ENCODE results near the gene FBLL1. TPM values are rescaled to one million over a fixed set of nuclear protein-coding genes. Genes with fewer than 3 reads are reported as not detected.

Gene FBLL1
- total RNA-seq, 1 donor from 2014 or later: not detected

- no peaks in the 10 kb centered on the region for H3K9me3 ChIP-seq
- no peak overlapping the region for H3K27ac ChIP-seq
- no peak for DNase-seq
- no peaks in the 10 kb centered on the region for H3K4me1 ChIP-seq
- H3K4me3 ChIP-seq: no peak overlapping the region
- H3K27me3 ChIP-seq (ENCODE audit: low read depth): peaks cover 9% of the 10 kb centered on the region
- no peak for TF ChIP-seq CTCF (IDR thresholded peaks at IDR 0.05)
- H3K36me3 ChIP-seq: no peaks in the 10 kb centered on the region
- intact Hi-C loops (cut with DNase I): no loop called here
- no peak for ATAC-seq
These were observed 8.1 kb downstream of the FBLL1 start for GRCh38 chr5:168537176-168537575.

- Histone ChIP-seq H3K4me1 (no peaks in the 10 kb centered on the region), H3K9me3 (no peaks in the 10 kb centered on the region), H3K27ac (no peak overlapping the region), H3K4me3 (no peak overlapping the region), H3K36me3 (peaks cover 12% of the 10 kb centered on the region), H3K27me3 (ENCODE audit: low read depth) (no peaks in the 10 kb centered on the region)
- intact Hi-C loops (cut with DNase I): no loop called here
- TF ChIP-seq CTCF (IDR thresholded peaks at IDR 0.05): no peak
- no peak for ATAC-seq
- no peak for DNase-seq
These were observed 20.4 kb downstream of the FBLL1 start for GRCh38 chr5:168549554-168549953.

GRCh38 chr5:168550656-168551055, 21.6 kb downstream of the FBLL1 start:
- DNase-seq: no peak
- TF ChIP-seq CTCF (IDR thresholded peaks at IDR 0.05): no peak
- no peaks in the 10 kb centered on the region for H3K9me3 ChIP-seq
- no peak overlapping the region for H3K27ac ChIP-seq
- intact Hi-C loops (cut with DNase I): no loop called here
- H3K4me3 ChIP-seq: no peak overlapping the region
- no peaks in the 10 kb centered on the region for H3K4me1 ChIP-seq
- no peaks in the 10 kb centered on the region for H3K27me3 ChIP-seq (ENCODE audit: low read depth)
- ATAC-seq: no peak
- peaks cover 23% of the 10 kb centered on the region for H3K36me3 ChIP-seq

- H3K4me1 ChIP-seq: no peaks in the 10 kb centered on the region
- H3K36me3 ChIP-seq: peaks cover 35% of the 10 kb centered on the region
- intact Hi-C loops (cut with DNase I): no loop called here
- H3K27ac ChIP-seq: no peak overlapping the region
- ATAC-seq (no peak), DNase-seq (no peak)
- no peak overlapping the region for H3K4me3 ChIP-seq
- TF ChIP-seq CTCF (IDR thresholded peaks at IDR 0.05): no peak
- H3K9me3 ChIP-seq: no peaks in the 10 kb centered on the region
- H3K27me3 ChIP-seq (ENCODE audit: low read depth): no peaks in the 10 kb centered on the region
These were observed 23.0 kb downstream of the FBLL1 start for GRCh38 chr5:168552146-168552545.

GRCh38 chr5:168553377-168554130, 24.4 kb downstream of the FBLL1 start:
- no peak for DNase-seq
- Histone ChIP-seq H3K4me1 (no peaks in the 10 kb centered on the region), H3K4me3 (no peak overlapping the region), H3K36me3 (peaks cover 50% of the 10 kb centered on the region), H3K27me3 (ENCODE audit: low read depth) (no peaks in the 10 kb centered on the region), H3K9me3 (no peaks in the 10 kb centered on the region), H3K27ac (no peak overlapping the region)
- ATAC-seq: no peak
- no peak for TF ChIP-seq CTCF (IDR thresholded peaks at IDR 0.05)
- intact Hi-C loops (cut with DNase I): no loop called here
